HG03280 (cell line): ENCODE data around the gene TTC12.
"Not testable (repeated sequence)": the region's sequence is repeated elsewhere in the genome, so short reads cannot be mapped to it uniquely, and the experiment has no call there.

Source experiments
- ATAC-seq: cut with Tn5 transposase; IDR thresholded peaks from one replicate; pipeline ENCODE4 v1.9.1; 2021; ENCODE audit warnings: mild to moderate bottlenecking, moderate library complexity; ENCODE audit not compliant: unreplicated experiment

The TTC12 gene

DNA sequence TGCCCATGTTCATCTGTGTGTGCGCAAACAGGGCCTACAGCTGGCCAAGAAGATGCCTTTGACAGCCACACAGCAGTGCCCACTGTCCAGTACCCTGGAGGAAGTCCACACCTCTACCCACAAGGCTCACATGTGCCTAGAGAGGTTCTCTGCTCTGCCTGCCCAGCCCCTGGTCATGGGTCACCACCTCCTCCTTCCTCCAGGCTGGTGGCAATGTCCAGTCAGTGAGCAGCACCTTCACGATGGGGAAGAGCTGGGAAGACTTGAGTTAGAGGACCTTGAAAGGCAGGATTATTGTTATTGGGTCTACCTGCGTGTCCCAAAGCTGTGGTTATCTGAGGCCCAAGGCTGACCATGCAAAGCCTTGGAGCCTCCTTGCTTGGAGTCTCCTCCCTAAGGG is 28.4 kb upstream of the TTC12 start:
- ATAC-seq, result no peak

GRCh38 chr11:113286509-113287497 is 27.6 kb upstream of the TTC12 start:
- no peak for ATAC-seq

DNA sequence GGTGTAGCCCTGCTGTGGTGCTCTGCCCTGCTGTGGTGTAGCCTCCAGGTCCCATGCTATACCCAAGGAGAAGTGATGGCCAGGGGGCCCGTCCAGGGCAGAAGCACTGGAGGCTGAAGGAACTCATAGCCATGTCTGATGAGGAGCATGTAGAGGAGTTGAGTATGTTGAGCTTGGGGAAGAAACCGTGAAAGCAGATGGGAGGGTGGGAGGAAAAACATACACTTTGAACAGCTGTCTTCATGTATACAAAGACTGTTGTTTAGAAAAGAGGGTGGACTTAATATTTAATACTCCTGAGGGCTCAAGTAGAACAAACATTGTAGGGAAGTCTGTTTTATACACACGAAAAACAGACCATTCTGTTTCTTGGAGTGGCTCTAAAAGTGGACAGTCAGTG is 26.6 kb upstream of the TTC12 start:
- ATAC-seq, result no peak

- no peak for ATAC-seq
Observed at GRCh38 chr11:113288286-113288863, 26.0 kb upstream of the TTC12 start.

DNA sequence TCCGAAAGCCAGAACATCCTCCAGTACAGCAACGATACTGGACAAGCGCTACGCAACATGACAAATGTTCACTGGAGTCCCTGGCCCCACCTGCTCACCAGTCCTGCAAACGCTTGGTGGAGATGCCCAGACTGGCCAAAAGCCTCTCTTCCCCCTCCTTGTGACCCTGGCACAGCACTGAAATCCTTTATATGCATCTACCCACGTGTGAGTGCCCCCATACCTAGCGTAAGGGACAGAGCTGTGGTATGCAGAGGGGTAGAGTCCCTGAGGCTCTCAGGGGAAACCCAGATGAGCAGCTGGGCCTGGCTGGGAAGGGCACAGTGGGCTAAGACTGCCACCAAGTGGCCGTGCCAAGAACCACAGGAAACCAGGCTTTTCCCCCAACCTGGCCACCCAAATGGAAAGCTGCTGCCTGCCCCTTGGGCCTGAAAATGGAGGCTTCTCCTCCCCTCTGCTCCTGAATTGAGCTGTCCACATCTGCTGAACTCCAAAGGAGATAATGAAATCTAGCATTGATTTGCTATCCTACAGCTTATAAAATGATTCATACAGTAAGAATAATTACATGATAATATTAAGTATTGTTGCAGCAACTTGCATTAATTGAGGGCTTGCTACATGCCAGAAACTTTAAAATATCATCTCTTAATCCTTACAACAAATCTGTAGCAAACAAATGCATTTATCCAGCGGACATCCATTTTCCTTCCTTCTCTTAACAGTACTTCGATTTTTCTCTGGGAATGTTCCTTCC is 24.8 kb upstream of the TTC12 start:
- ATAC-seq, result peak; percentile 85

DNA sequence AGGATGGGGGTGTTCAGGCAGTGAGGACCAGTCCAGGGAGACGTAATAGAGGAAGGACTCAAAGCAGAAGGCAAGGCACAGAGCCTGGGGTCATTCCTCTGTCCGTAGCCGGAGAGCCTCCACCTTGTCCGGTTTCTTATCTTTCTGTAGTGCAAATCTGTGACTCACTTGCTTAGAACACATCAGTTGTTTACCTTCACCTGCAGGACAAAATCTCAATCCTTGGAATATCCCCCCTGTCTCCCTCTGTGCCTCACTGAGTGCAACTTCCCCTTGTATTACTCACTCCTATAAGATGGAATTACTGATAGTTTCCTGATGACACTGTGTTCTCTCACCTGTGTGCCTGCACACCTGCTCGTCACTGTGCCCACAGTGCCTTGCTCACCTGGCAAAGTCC is 20.4 kb upstream of the TTC12 start:
- ATAC-seq, result no peak

DNA sequence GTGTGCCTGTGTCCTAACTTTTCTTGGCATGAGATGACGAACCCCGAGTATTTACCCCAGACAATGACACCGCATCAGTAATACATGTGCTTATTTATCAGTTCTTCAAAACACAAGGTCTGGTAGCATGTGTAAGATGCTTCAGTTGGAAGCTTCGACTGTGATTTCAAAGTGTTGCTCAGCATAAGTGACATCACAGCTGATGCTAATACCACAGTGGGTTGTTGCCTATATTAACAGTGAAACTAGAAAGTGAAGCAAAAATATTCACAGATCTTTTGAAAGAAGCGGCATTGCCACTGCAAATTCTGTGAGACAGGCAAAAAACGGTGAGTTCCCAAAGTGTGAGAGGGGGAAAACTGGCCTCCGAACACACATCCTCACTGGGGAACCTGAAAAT is 18.4 kb upstream of the TTC12 start:
- no peak for ATAC-seq

GRCh38 chr11:113296447-113297205 is 17.8 kb upstream of the TTC12 start:
- no peak for ATAC-seq

DNA sequence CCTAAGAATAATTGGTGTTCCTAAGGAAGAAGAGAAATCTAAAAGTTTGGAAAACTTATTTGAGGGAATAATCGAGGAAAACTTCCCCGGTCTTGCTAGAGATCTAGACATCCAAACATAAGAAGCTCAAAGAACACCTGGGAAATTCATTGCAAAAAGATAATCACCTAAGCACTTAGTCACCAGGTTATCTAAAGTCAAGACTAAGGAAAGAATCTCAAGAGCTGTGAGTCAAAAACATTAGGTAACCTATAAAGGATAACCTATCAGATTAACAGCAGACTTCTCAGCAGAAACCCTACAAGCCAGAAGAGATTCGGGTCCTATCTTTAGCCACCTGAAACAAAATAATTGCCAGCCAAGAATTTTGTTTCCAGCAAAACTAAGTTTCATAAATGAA is 15.9 kb upstream of the TTC12 start:
- ATAC-seq, result not testable (repeated sequence)

- ATAC-seq, result no peak
Observed at GRCh38 chr11:113304916-113305315, 9.5 kb upstream of the TTC12 start.

DNA sequence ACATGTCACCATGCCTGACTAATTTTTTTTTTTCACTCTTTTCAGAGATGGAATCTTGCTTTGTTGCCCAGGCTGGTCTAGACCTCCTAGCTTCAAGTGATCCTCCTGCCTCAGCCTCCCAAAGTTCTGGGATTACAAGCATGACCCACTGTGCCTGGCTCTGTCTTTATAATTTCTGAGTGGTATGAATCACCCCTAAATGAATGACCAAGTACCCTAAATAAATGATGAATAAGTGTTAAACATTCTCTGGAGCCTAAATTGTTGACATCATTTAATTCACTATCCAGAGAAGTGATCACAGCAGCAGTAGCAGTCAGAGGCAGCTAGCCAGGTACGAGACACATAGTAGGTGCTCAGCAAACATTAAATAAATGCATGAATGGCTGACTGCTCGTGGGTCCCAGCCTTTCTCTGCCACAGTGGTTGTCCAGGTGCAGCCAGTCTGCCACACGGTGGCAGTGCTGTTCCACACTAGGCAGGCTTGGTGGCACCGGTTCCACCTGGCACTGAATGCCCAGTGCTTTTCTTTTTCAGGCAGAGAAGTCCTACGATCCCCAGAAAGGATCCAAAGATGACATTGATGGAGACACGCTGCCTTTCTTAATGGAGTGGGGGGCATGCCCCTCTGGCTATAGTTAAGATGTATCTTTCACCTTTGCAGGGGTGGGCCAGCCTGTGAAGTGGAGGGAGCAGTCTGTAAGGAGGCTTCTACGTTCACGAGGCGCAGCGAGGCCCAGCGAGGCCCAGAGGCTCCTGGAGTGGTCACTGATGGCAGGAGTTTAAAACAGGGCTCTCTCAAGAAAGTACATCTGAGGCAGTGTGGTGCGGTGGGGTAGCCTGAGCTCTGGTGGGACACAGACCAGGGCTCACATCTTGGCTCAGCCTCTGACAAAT is 8.7 kb upstream of the TTC12 start:
- peak; percentile 82 for ATAC-seq

GRCh38 chr11:113308601-113309000 is 5.8 kb upstream of the TTC12 start:
- no peak for ATAC-seq

DNA sequence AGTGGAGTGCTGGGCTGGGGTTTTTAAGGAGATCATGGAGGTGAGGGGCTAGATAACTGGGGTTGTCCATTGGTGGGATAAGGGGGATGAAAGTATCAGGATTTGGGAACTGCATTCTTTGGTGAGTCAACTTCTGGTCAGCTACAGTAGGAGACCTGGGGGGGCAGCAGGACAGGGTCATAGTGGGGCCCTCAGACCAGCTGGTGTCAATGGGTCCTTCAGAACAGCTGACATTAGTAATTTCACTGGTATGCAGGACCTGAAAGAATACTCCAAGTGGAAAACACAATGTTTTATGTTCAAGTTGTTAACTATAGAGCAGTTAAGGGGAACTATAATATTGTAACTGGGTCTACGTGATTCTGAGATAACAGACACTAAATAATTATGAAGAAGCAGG is 2.8 kb upstream of the TTC12 start:
- ATAC-seq, result no peak

DNA sequence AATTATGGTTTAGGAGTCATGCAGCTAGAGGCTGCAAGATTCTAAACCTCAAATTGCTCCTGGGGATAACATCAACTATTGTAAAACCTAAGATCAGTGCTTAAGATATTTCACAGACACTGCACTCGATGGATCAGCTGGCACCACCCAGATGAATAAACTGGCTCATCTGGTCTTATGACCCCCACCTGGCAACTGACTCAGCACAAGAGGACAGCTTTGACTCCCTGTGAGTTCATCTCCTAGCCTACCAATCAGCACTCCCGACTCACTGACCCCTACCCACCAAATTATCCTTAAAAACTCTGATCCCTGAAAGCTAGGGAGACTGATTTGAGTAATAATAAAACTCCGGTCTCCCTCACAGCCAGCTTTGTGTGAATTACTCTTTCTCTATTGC is 782 bp upstream of the TTC12 start:
- ATAC-seq, result no peak

GRCh38 chr11:113314065-113314388 is 356 bp upstream of the TTC12 start:
- ATAC-seq, result no peak

DNA sequence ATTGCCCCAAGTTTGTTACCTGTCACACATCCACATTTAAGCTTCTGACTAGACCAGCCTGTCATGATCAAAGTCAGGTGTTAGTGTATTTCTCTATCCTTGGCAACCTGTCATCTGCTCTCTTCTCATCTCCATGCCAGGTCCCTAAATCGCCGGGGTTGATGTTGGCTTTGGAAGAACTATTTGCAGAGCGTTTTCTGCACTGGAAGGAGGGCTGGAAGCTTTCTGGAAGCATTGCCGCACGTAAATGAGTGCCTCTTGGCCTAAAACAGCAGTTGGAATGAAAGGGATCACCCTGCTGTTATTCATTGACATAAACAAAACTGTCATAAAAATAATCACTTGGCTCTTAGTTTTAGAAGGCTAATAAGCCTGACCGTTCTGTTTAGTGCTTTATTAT is 1.4 kb downstream of the TTC12 start:
- ATAC-seq, result no peak

DNA sequence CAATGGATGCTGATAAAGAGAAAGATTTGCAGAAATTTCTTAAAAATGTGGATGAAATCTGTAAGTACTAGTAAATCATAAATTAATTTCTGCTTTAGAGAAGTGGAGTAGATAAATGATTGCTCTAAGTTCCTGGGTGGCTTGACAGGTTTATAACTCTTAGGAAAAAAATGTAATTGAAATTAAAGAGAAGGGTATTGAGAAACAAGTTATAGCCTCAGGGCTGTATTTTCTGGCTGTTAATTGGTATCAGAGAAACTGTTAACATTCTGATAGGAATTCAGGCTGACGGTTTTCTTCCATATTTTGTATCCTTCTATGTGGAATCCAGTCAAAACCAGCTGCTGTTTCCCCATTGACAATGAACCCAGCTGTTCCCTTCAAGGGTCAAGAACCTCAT is 1.9 kb downstream of the TTC12 start:
- ATAC-seq, result no peak

DNA sequence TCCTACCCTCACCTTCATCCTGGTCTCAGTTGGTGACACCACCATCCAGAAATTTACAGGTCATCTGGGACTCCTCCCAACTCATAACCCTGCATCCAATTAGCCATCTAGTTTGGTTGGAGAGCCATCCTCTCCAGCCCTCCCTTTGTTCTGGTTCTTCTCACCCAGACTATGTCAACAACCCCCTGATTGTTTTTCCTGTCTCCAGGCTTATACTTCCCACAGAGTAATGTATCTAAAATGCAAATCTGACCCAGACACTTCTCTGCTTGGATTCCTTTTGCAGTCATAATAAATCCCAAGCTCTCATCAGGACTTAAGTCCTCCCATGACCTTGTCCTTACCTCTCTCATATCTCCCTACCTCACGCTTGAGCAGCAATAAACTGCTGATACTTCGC is 3.0 kb downstream of the TTC12 start:
- no peak for ATAC-seq

- ATAC-seq, result no peak
Observed at GRCh38 chr11:113319085-113319484, 4.7 kb downstream of the TTC12 start.

DNA sequence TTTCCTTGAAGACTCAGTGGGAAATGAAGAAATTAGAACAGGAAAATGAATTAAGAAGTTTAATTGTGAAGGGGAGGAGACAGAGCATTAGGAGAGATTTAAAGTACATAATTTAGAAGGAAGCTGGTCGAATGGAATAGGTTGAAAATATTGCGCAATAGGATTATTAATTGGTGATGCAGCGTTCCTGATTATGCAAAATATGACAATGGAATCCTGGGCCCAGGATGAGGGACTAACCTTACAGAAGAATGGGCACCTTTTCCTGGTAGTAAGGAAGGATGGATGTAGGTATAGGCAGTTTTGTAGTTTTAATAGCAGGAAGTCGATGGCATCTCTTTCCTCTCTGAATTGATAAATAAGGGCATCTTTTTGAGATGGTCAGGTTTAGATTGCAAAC is 7.8 kb downstream of the TTC12 start:
- ATAC-seq, result no peak
